ENCODE results near the gene ATXN10.

ATXN10 gene

DNA sequence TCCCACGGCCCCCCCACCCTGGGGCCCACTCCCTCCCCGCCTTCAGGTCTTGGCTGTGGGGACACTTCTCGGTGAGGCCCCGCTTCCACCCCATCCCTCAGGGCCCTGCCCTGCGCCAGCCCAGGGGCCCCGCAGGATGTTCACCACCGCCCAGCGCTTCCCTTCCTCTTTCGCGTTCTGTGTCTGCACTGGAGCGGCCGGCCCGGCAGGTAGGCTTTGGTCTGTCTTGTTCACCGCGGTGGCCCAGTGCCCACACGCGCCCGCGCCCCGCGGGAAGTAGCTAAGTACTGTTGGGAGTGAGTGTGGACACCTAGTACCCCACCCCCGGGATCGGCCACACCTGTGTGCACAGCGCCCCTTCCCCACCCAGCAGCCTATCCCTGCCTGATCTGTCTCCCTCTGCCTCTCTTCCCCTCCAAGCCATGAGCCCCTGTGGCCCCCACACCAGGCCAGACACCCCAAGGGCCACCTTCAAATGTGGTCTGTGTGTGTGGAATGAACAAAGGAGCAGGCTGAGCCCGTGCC is 219.9 kb downstream of the ATXN10 start:
- Histone ChIP-seq H3K27me3 (ENCODE audit: insufficient read depth, low read length) (peaks cover 5% of the 10 kb centered on the region; the same call in 1 of the 2 replicates), H4K20me1 (ENCODE audit: insufficient read depth, low read length) (no peaks in the 10 kb centered on the region), H3F3A (ENCODE audit: insufficient read depth, low read length) (no peaks in the 10 kb centered on the region), H2AFZ (ENCODE audit: low read length) (no peak overlapping the region), H3K4me1 (ENCODE audit: insufficient read depth, low read length, severe bottlenecking) (no peaks in the 10 kb centered on the region), H3K36me3 (ENCODE audit: insufficient read depth, low read length) (no peaks in the 10 kb centered on the region), H3K9ac (ENCODE audit: low read length) (no peak overlapping the region), H3K27ac (ENCODE audit: low read depth, low read length, poor library complexity, severe bottlenecking) (no peak overlapping the region), H3K4me3 (ENCODE audit: low read depth, low read length, poor library complexity, severe bottlenecking) (no peak overlapping the region), H3K79me2 (ENCODE audit: insufficient read depth, low read length) (no peaks in the 10 kb centered on the region), H3K4me2 (ENCODE audit: low read length) (no peak overlapping the region), H3K9me2 (ENCODE audit: low read depth, low read length) (no peaks in the 10 kb centered on the region), H3K9me3 (ENCODE audit: low read length) (no peaks in the 10 kb centered on the region)
- no peak for TF ChIP-seq EZH2 (IDR thresholded peaks at IDR 0.05; ENCODE audit: borderline replicate concordance, low read length)

DNA sequence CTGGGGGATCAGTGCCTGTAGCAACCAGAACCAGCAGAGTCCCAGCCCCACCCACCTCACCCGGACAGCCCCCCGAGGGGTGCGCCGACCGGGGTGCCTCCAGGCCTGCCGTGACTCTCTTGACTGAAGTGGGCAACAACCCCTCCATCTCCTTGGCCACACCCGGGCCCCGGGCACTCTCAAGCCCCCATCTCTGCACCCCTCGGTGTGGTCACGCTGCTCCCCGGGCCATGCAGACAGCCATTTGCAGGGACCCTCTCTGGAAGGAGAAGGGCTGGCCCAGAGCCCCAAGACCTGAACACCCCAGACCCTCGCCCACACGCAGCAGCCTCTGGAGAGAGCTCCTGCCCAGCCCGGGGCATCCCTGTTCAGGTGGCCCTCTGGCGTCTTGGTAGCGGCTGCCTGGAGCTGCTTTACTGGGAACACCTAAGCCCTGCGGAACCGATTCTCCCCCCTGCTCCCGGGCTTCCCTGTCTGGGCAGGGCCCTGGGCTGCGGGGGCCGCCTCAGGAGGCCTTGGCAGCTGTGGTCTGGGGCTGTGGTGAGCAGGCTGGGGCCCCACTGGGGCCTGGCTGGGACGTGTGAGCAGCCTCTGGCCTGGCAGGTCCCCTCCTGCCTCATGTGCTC is 220.5 kb downstream of the ATXN10 start:
- Histone ChIP-seq H3F3A (ENCODE audit: insufficient read depth, low read length) (no peaks in the 10 kb centered on the region), H3K9me2 (ENCODE audit: low read depth, low read length) (no peaks in the 10 kb centered on the region)

DNA sequence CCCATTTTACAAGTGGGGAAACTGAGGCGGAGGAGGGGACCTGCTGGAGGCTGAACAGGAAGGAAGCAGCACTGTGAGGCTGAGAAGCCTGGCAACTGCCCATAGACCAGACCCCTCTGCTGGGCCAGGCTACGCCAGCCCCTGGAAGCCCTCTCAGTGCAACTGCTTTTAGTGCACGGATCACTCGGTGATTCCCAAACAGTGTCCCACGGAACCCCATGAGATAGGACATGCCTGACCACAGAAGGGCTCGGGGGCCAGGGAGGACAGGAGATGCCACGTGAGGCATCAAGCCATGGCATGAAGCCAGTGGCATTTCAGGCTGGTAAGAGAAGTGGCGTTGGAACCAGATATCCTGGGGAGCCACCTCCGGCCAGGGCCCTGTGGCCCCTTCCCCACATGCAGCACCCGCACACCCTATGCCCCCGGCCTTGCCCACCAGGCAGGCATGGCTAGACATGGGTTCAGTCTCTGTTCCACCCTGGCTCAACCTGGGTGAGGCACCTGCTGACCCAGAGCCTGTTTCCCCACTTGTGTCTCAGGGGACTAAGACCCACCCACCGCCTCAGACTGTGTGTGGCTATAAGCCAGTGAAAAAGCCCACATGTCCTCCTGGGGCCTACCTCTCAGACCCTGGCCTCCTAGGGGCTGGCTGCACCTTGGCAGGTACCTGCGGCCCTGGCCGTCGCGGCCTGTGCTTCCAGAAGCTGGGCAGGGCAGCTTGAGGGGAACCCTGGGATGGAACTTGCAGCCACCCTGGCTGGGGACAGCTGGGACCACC is 221.2 kb downstream of the ATXN10 start:
- H3K79me2 ChIP-seq (ENCODE audit: insufficient read depth, low read length): no peaks in the 10 kb centered on the region
- H3K36me3 ChIP-seq (ENCODE audit: insufficient read depth, low read length): no peaks in the 10 kb centered on the region
- TF ChIP-seq, protein P1, sequence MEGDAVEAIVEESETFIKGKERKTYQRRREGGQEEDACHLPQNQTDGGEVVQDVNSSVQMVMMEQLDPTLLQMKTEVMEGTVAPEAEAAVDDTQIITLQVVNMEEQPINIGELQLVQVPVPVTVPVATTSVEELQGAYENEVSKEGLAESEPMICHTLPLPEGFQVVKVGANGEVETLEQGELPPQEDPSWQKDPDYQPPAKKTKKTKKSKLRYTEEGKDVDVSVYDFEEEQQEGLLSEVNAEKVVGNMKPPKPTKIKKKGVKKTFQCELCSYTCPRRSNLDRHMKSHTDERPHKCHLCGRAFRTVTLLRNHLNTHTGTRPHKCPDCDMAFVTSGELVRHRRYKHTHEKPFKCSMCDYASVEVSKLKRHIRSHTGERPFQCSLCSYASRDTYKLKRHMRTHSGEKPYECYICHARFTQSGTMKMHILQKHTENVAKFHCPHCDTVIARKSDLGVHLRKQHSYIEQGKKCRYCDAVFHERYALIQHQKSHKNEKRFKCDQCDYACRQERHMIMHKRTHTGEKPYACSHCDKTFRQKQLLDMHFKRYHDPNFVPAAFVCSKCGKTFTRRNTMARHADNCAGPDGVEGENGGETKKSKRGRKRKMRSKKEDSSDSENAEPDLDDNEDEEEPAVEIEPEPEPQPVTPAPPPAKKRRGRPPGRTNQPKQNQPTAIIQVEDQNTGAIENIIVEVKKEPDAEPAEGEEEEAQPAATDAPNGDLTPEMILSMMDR (IDR thresholded peaks at IDR 0.05; ENCODE audit: low read length): no peak
- no peak for TF ChIP-seq EZH2 (IDR thresholded peaks at IDR 0.05; ENCODE audit: borderline replicate concordance, low read length)
- H4K20me1 ChIP-seq (ENCODE audit: insufficient read depth, low read length): no peaks in the 10 kb centered on the region
- no peak overlapping the region for H3K4me3 ChIP-seq (ENCODE audit: low read depth, low read length, poor library complexity, severe bottlenecking)
- no peaks in the 10 kb centered on the region for H3K9me2 ChIP-seq (ENCODE audit: low read depth, low read length)
- H3K27ac ChIP-seq (ENCODE audit: low read depth, low read length, poor library complexity, severe bottlenecking): no peak overlapping the region
- no peaks in the 10 kb centered on the region for H3K4me1 ChIP-seq (ENCODE audit: insufficient read depth, low read length, severe bottlenecking)
- H3K9me3 ChIP-seq (ENCODE audit: low read length): no peaks in the 10 kb centered on the region
- H3F3A ChIP-seq (ENCODE audit: insufficient read depth, low read length): no peaks in the 10 kb centered on the region
- H3K4me2 ChIP-seq (ENCODE audit: low read length): no peak overlapping the region
- H2AFZ ChIP-seq (ENCODE audit: low read length): no peak overlapping the region
- no peak overlapping the region for H3K9ac ChIP-seq (ENCODE audit: low read length)
- H3K27me3 ChIP-seq (ENCODE audit: insufficient read depth, low read length): peaks cover 5% of the 10 kb centered on the region; the same call in 1 of the 2 replicates

More for the DNA sequence above, 220.5 kb downstream of the ATXN10 start:
- Histone ChIP-seq H3K4me3 (ENCODE audit: low read depth, low read length, poor library complexity, severe bottlenecking) (no peak overlapping the region), H2AFZ (ENCODE audit: low read length) (no peak overlapping the region), H3K9me3 (ENCODE audit: low read length) (no peaks in the 10 kb centered on the region), H3K4me1 (ENCODE audit: insufficient read depth, low read length, severe bottlenecking) (no peaks in the 10 kb centered on the region), H3K27ac (ENCODE audit: low read depth, low read length, poor library complexity, severe bottlenecking) (no peak overlapping the region), H3K4me2 (ENCODE audit: low read length) (no peak overlapping the region), H4K20me1 (ENCODE audit: insufficient read depth, low read length) (no peaks in the 10 kb centered on the region), H3K79me2 (ENCODE audit: insufficient read depth, low read length) (no peaks in the 10 kb centered on the region), H3K36me3 (ENCODE audit: insufficient read depth, low read length) (no peaks in the 10 kb centered on the region), H3K9ac (ENCODE audit: low read length) (no peak overlapping the region), H3K27me3 (ENCODE audit: insufficient read depth, low read length) (peaks cover 5% of the 10 kb centered on the region; the same call in 1 of the 2 replicates)
- TF ChIP-seq, protein P1 (IDR thresholded peaks at IDR 0.05; ENCODE audit: low read length): no peak
- no peak for TF ChIP-seq EZH2 (IDR thresholded peaks at IDR 0.05; ENCODE audit: borderline replicate concordance, low read length)

All from OCI-LY1 (cell line).